ENCODE measurements around the gene RYR1.

DNA sequence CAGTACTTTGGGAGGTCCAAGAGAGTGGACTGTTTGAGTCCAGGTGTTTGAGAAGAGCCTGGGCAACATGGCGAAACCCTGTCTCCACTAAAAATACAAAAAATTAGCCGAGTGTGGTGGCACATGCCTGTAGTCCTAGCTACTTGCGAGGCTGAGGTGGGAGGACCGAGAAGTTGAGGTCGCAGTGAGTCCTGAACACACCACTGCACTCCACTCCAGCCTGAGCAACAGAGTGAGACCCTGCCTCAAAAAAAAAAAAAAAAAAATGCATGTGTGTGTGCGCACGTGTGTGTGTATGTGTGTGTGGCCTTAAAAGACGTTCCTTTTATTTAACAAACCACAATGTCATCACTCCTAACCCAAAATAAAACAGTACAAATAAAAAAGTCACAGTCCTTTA lies 121.7 kb downstream of the RYR1 start:
- TF ChIP-seq, protein P1, sequence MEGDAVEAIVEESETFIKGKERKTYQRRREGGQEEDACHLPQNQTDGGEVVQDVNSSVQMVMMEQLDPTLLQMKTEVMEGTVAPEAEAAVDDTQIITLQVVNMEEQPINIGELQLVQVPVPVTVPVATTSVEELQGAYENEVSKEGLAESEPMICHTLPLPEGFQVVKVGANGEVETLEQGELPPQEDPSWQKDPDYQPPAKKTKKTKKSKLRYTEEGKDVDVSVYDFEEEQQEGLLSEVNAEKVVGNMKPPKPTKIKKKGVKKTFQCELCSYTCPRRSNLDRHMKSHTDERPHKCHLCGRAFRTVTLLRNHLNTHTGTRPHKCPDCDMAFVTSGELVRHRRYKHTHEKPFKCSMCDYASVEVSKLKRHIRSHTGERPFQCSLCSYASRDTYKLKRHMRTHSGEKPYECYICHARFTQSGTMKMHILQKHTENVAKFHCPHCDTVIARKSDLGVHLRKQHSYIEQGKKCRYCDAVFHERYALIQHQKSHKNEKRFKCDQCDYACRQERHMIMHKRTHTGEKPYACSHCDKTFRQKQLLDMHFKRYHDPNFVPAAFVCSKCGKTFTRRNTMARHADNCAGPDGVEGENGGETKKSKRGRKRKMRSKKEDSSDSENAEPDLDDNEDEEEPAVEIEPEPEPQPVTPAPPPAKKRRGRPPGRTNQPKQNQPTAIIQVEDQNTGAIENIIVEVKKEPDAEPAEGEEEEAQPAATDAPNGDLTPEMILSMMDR (IDR thresholded peaks at IDR 0.05): no peak
- no peak for TF ChIP-seq POLR2A (IDR thresholded peaks at IDR 0.05)
